HG03097 (cell line): ENCODE measurements around the gene PADI1.
"Not testable (repeated sequence)": the region's sequence is repeated elsewhere in the genome, so short reads cannot be mapped to it uniquely, and the experiment has no call there.

Experiments used
- ATAC-seq: cut with Tn5 transposase; IDR thresholded peaks from one replicate; pipeline ENCODE4 v1.9.1; 2021; ENCODE audit not compliant: unreplicated experiment, low FRiP score

PADI1 gene

DNA sequence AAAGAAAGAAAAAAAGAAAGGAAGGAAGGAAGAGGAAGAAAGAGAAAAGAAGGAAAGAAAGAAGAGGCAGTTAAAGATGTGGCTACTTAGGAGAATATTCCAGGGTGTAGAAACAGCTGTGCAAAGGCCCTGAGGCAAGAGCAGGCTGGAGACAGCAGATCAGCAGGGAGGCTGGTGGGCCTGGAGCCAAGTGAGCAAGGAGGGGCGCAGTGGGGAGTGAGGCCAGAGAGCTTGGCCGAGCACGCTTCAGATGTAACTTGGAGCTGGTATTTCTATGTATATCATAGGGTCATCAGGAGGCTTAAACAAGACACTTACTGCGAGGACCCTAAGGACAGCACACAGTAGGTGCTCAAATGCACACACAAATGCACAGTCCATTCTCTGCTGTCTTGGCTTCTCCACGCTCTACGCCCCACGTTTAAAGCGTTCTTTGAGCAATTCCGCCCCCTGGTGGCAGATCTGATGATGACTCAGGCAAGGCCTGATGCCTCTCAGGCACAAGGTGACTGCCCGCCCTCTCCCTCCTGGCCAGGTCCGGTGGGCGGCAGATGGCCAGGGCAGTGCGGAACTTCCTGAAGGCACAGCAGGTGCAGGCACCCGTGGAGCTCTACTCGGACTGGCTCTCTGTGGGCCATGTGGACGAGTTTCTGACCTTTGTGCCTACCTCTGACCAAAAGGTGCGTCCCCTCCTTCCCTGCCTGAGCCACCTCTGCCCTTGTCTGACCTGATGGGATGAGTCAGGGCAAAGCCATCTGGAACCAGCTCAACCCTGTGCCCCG, 32.0 kb downstream of the PADI1 start:
- no peak for ATAC-seq

DNA sequence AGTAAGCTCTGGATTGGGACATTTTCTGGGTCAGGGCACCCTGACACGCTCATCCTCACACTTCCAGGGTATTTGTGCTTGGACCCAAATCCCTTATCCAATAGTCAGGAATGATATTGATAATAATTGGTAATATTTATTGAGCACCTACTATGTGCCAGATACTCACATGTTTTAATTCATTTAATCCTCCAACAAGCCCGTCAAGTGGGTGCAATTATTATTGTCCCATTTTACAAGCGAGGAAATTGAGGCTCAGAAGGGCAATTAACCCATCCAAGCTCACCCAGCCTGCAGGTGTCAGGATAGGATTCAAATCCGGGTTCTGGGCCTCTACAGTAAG, 32.6 kb downstream of the PADI1 start:
- no peak for ATAC-seq

DNA sequence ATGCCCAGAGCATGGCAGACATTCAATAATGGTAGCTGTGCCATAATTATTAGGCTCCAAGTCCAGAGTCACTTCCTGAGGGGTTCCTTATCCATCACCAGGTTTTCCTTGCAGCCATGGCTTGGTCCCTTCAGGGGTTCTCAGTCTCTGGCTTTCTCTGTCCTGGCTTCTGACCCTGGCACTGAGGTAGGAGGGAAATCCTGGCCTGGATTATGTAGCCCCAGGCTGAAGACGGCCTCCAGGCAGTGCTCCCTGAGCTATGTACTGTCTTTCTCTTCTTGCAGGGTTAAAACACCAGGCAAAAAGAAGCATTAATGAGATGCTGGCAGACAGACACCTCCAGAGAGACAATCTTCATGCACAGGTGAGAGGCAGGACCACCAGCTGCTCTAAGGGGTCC, 34.5 kb downstream of the PADI1 start:
- no peak for ATAC-seq

DNA sequence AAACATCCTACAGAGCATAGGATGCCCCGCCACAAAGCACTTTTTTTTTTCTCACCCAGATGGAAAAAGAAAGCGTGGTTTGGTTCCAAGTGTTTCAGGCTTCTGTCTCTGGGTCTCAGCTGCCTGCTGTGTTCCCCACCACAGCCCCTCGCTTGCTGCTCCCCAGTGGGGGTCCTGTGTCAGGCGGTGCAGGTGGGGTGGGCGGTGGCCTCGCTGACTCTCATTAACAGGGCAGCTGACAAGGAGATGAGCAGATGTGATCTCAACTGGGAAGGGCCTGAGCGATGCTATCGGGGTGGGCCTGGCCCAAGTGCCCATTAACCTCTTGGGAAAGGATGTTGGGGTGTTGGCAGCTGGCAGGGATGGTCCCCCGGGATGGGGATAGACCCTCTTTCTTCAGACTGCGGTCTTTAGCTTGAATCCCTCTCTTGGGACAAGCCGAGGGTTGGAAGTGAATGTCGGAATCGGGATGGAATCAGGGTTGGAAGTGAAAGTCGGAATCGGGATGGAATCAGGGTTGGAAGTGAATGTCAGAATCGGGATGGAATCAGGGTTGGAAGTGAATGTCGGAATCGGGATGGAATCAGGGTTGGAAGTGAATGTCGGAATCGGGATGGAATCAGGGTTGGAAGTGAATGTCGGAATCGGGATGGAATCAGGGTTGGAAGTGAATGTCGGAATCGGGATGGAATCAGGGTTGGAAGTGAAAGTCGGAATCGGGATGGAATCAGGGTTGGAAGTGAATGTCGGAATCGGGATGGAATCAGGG, 36.3 kb downstream of the PADI1 start:
- ATAC-seq, result not testable (repeated sequence)

DNA sequence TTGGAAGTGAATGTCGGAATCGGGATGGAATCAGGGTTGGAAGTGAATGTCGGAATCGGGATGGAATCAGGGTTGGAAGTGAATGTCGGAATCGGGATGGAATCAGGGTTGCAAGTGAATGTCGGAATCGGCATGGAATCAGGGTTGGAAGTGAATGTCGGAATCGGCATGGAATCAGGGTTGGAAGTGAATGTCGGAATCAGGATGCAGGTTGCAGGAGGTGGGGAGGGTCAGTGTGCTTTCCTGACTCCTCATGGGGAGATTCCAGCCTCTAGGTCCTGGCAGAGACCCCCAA, 36.8 kb downstream of the PADI1 start:
- ATAC-seq, result not testable (repeated sequence)

DNA sequence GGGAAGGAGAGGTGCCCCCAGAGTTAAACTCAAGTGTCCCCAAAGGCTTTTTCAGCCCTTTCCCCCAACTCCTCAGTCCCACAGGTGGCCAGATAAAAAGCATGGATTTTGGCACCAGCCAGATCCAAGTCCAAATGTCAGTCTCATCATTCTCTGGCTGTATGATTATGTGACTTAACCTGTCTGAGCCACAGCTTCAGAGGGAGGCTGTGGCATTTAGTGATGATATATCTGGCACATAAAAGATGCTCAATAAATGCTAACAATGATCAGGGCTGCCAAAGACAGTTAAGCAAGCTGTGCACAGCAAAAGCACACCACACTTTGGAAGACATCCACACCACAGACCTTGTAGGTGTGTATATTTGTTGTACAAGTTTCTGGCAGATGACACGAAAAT, 38.3 kb downstream of the PADI1 start:
- ATAC-seq, result no peak

DNA sequence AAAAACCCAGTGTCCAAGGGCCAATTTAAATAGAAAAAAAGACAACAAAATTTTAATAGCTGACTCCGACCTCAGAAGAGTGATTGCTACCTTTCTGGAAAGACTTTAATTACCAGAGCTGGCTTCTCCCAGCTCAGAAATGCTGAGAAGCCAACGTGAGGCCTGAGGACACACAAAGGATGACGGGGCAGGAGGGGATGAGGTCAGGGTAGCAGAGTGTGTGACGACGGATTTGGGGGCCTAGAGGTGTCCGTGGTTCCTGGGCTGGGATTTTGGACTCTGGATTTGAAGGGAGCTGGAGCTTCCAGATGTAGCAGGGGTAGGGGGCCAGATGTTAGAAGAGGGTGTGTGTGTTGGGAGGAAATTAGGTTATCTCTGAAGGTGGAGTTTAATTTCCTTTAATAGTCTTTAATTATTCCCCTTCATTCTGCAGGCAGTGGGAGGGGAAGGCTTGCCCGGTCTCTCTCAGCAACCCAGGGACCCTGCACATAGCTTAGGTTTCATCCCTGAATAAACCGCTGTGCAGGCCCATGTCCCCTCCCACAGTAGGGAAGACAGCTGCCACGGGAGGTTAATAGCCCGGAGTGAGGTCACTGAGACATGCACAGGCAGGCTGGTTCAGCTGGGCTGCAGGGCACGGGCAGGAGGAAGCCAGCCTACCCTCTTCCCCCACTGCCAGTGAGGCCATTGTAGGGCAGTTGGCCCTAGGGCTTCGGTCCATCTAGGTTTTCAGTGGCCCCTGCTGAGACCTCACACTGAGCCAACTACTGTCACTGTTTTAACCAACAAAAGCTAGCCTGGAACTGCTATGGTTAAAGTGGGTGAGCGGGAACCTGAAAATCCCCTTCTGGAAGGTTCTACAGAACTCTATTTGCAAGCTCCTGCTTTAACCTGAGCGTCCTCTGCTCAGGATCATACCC, 40.2 kb downstream of the PADI1 start:
- ATAC-seq, result no peak

DNA sequence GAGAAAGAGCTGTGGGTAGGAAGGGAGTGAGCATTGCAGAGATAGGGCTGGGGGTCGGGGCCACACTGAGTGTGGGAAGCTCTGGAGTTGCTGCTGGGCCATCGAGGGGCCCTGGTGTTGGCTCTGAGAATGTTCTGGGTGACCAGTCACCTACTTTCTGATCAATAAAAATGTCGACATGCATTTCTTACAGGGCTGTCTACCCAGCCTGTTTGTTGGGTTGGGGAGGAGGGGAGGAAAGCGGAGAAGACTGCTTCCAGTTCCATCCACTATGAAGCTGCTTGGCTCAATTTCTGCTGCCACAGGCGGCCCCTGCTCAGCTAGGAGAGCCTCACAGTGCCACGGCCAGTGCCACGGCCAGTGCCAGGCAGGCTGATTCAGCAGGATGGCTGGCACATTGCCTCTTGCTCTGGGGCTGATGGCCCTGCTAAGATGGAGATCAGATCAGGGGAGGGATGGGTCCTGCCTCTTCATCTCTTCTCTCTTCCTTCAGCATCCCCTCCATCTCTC, 40.9 kb downstream of the PADI1 start:
- no peak for ATAC-seq

DNA sequence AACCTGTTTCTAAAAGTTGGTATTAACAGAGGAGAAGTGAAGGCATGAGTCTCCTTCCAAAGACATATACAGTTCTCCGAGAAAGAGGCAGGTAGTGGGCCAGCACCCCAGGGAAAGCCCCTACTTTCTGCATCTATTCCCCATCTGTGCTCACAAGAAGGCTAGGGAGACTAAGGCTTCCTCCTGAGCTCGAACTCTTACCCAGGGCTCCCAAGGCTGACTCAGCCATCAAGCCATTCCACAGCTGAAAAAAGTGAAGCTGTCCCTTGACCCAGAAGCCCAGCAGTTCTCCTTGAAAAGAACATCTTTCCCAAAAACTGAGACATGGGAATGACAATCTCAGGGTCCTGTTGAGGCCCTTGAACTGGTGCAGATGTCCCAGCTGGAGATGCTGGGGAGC, 42.0 kb downstream of the PADI1 start:
- ATAC-seq, result no peak

DNA sequence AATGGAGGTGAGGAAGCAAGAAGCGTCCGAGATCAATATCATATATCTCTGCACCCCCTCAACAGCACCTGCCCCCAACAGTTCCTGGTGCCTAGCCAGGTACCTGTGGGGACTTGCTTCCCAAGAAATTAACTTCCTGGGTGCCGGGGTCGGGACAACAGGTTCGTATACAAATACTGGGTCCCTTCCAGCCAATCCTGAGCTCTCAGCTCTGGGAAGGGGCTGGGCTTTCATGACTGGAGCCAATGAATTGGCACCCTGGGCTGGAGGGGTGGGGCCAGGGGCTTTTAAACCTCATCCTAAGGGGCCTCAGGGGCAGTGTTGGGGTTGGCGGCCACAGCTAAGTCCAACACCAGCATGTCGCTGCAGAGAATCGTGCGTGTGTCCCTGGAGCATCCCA, 43.9 kb downstream of the PADI1 start, which contains the start of gene PADI3:
PADI3 (plus strand) TSS at position 318 of the 400 bp plus-strand sequence; CDS start at position 358, 40 bp downstream.
- no peak for ATAC-seq

DNA sequence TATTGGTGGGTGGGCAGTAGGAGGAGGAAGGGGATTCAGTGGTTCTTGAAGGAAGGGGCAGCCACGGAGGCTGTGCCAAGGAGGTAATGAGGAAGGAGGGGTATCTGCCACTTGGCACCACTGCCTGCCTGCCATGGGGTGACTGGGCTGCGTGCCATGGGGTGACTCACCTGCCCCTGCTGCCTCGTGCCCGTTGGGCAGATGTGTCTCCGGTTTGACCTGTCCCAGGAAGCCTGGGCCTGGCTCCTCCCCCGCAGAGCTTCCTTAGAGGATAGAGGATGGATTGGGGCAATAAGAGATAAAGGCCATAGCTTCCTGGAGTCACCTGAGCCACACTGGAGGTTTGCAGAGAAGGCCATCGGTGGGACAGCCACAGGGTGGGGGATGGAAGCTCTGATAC, 45.7 kb downstream of the PADI1 start:
- ATAC-seq, result no peak

DNA sequence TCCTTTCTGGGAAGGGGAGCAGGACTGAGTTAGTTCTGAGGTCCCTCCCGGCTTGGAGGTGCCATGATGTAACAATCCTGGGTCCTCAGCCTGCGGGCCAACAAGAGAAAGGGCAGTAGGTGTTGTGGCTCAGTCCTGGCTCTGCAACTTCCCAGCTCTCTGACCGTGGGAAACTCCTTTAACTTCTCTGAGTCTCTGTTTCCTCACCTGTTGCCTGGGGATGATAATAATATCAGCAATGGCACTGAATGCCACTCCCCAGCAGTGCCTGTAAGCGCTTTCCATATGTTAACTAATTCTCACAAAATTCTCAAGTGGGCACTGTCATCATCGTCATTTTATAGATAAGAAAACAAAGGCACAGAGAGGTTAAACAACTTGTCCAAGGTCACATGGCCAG, 46.3 kb downstream of the PADI1 start:
- ATAC-seq, result no peak

DNA sequence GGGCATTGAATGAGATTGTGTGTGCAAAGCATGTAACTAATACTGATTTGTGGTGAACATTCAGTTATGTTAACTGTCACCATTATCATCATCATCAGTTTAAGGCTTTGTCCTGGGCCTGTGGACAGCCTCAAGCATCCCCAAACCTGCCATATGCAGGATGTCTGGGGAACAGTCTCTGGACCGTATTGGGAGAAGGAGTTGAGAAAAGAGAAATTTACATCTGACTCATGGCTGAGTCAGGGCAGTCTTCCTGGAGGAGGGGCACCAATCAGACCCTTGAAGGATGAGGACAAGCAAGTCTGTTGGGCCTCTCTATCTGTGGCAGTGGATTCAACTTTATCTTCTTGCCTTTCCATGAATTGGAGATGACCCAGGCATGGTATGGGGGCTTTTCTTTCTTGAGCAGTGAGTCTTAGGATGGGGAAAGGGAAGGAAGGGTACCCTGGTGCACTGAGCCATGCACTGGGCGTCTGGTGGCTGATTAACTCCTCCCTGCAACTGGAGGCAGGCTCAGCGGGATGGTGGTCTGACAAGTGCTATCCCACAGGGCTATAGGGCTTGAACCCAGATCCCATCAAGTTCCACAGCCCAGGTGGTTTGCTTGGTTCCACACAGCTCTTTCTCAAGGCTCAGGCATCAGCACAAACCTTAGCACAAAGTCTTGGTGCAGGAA, 46.9 kb downstream of the PADI1 start:
- no peak for ATAC-seq

DNA sequence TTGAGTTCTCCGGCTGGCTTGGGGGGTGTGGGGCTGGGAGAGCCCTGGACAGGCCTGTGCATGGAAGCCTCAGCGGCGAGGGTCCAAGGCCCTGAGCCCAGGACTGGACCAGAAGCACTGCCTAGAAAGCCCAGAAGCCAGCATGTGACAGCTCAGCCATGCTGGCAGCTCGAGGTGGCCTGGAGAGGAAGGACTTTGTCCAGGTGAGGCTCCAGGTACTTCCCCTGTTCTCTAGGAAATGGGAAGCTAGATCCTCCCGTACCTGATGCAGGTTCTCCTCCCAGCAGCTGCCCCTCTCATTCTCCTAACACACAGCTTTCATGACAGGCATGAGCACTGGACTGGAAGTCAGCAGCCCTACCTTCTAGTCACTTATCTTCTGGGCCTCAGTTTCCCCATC, 50.4 kb downstream of the PADI1 start:
- ATAC-seq, result no peak

DNA sequence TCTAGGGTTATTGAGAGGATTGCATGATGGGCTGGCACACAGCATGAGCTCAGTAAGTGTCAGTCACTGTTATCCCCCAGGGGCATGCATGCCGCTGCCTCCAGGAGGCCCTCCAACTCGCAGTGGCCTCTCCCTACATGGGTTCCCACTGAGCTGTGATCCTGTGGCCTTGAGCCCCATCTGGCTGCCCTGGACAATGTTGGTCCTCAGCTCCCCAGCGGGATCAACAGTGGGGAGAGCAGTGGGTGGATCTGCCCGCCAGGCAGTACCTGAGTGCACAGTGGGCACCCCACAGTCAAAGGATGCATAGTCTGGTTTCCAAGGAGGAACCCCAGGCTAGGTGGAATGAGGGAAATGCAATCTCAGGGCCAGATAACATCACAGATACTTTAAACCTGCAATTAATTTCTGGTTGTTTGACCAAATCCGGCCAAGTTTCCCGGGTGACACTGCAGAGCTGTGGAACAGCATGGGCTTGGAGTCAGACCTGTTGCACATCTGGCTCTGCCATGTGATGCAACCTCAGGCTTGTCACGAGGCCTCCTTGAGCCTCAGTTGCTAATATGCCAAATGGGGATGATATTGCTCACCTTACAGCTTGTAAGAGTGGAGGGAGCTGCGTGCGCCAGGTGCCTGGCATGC, 53.3 kb downstream of the PADI1 start:
- no peak for ATAC-seq

DNA sequence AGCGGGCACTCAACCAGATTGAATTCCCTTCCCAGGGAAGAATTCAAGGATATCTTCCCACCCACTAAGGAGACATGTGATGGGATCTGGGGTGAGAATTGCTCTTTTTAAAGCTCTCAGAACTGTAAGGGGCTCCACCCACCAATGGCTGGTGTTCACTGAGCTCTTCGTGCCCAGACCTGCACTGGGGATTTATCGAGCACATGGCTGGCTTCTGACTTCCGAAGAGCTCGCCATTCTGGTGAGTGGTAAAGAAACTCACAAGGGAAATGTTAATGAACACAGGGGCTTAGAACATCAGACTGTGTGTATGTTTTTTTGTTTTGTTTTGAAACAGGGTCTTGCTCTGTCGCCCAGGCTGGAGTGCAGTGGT, 53.8 kb downstream of the PADI1 start:
- no peak for ATAC-seq

DNA sequence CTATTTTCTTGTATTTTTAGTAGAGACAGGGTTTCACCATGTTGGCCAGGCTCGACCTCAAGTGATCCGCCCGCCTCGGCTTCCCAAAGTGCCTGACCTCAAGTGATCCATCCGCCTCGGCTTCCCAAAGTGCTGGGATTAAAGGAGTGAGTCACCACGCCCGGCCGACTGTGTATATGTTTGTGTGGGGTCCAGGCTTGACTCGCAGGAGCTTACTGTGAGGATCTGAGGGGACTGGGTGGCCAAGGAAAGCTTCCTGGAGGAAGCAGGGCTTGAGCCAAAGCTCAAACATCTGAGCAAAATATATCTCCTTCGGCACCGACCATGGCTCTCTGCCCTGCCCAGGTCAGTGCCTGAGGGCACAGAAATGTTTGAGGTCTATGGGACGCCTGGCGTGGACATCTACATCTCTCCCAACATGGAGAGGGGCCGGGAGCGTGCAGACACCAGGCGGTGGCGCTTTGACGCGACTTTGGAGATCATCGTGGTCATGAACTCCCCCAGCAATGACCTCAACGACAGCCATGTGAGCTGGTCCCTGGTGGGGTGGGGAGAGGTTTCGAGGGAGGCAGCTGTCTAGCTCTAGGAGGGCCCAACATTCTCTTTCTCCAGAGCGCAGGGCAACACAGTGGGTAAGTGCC, 54.4 kb downstream of the PADI1 start:
- no peak for ATAC-seq

DNA sequence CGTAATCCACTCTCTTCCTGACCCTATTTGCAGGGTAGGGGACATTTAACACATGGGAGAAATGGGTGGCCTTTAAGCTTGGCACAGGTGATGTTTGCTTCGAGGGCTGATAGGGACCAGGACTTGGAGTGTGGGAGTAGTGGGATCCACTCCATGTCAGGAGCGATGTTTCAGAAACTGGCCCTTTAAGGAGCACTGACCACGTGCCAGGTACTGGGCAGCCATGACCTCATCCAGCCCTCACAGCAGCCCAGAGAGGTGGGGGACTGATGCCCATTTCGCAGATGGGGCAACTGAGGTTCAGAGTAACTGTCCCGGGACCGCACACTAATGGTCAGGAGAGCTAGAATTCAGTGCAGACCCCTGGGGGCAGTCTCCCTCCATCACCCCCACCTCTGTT, 55.3 kb downstream of the PADI1 start:
- no peak for ATAC-seq

DNA sequence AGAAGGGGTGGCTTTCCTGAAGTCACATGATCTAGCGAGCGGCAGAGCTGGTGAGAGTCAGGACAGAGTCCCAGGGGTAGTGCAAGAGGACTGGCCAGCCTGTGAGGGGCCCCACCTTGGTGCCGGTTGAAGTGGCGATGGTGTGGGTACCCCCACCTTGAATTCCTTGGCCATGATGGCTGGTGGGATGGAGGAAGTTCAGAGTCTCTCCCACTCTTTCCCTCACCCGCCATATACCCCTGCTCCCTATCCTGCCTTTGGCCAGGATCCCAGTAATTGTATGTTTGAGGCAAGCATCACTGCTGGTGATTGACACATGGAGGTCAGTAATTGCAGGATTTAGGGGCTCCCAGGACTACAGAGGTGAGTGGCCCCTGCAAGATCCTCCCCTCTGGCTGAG, 55.8 kb downstream of the PADI1 start:
- no peak for ATAC-seq

DNA sequence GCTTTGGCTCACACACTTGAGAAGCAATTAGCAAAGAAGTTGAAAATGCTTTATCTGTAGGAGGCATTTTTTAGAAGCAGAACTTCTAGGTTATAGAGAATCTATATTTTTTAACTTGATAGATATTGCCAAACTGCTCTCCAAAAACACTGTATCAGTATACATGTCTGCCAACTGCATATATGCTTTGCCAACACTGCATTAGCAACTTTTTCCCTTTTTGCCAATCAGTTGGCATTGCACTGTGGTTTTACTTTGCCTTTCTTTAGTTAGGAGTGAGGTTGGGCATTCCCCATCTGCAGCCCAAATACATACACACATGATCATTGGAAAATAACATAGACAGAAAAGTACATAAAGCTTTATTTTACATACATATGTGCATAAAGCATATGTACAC, 59.0 kb downstream of the PADI1 start:
- no peak for ATAC-seq
